ENCODE measurements around the gene CRELD2.

- TF ChIP-seq, protein P1, sequence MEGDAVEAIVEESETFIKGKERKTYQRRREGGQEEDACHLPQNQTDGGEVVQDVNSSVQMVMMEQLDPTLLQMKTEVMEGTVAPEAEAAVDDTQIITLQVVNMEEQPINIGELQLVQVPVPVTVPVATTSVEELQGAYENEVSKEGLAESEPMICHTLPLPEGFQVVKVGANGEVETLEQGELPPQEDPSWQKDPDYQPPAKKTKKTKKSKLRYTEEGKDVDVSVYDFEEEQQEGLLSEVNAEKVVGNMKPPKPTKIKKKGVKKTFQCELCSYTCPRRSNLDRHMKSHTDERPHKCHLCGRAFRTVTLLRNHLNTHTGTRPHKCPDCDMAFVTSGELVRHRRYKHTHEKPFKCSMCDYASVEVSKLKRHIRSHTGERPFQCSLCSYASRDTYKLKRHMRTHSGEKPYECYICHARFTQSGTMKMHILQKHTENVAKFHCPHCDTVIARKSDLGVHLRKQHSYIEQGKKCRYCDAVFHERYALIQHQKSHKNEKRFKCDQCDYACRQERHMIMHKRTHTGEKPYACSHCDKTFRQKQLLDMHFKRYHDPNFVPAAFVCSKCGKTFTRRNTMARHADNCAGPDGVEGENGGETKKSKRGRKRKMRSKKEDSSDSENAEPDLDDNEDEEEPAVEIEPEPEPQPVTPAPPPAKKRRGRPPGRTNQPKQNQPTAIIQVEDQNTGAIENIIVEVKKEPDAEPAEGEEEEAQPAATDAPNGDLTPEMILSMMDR (IDR thresholded peaks at IDR 0.05; ENCODE audit: low read length): no peak
- TF ChIP-seq EZH2 (IDR thresholded peaks at IDR 0.05; ENCODE audit: borderline replicate concordance, low read length): no peak
Observed at GRCh38 chr22:49881856-49882255, 36.6 kb upstream of the CRELD2 start.

All from OCI-LY1 (cell line).